ENCODE data around the gene PRKN.
"Not testable (repeated sequence)": the region's sequence is repeated elsewhere in the genome, so short reads cannot be mapped to it uniquely, and the experiment has no call there.

PRKN gene

GRCh38 chr6:161880056-161880455 lies 847.5 kb downstream of the PRKN start:
- no peak for DNase-seq
- Histone ChIP-seq H3K36me3 (ENCODE audit: control insufficient read depth, insufficient read depth, low read length) (no peaks in the 10 kb centered on the region), H3K4me1 (ENCODE audit: control insufficient read depth, insufficient read depth, low read length, poor library complexity, severe bottlenecking) (no peaks in the 10 kb centered on the region), H3K27ac (ENCODE audit: insufficient read depth, low read length, poor library complexity, severe bottlenecking) (no peak overlapping the region), H3K9me3 (ENCODE audit: control insufficient read depth, low read length) (no peaks in the 10 kb centered on the region), H3K4me3 (ENCODE audit: insufficient read depth, low read depth, low read length, poor library complexity, severe bottlenecking) (no peak overlapping the region), H3K27me3 (replicated peaks; ENCODE audit: control insufficient read depth, insufficient read depth, low read length, poor library complexity, severe bottlenecking) (no peaks in the 10 kb centered on the region)

GRCh38 chr6:161876231-161876630 lies 851.3 kb downstream of the PRKN start:
- no peaks in the 10 kb centered on the region for H3K36me3 ChIP-seq (ENCODE audit: control insufficient read depth, insufficient read depth, low read length)
- H3K9me3 ChIP-seq (ENCODE audit: control insufficient read depth, low read length): no peaks in the 10 kb centered on the region
- H3K27ac ChIP-seq (ENCODE audit: insufficient read depth, low read length, poor library complexity, severe bottlenecking): no peak overlapping the region
- no peak for DNase-seq
- H3K27me3 ChIP-seq (replicated peaks; ENCODE audit: control insufficient read depth, insufficient read depth, low read length, poor library complexity, severe bottlenecking): no peaks in the 10 kb centered on the region
- H3K4me1 ChIP-seq (ENCODE audit: control insufficient read depth, insufficient read depth, low read length, poor library complexity, severe bottlenecking): no peaks in the 10 kb centered on the region
- H3K4me3 ChIP-seq (ENCODE audit: insufficient read depth, low read depth, low read length, poor library complexity, severe bottlenecking): no peak overlapping the region

DNA sequence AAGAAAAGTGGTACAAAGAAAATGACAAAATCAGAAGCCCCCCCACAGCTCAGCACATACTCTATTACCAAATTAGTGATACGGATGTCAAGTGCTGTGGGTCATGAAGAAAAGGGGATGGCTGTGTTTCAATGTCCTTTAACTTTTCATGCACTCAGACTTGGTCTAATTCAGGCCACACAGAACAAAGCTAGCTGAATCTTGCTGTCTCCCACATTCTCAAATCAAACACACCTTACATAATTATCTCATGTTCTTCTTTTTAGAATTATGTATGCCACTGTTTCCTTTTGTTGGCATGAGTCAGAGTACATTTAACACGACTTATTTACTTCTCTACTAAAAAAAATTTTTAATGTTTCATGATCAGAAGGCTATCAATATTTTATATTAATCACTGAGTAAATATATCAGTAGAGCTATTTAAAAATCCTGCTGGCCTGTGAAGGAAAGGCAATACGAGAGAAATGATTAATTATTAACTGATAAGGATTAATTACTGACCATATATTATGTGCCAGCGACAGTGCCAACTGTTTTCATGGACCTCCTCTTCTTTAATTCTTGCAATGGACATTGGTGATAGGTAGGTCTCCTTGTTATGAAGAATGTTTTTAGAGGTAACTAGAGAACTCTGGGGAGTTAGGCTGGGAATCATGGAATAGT lies 857.2 kb downstream of the PRKN start:
- Histone ChIP-seq H3K4me3 (ENCODE audit: insufficient read depth, low read depth, low read length, poor library complexity, severe bottlenecking) (no peak overlapping the region), H3K27me3 (replicated peaks; ENCODE audit: control insufficient read depth, insufficient read depth, low read length, poor library complexity, severe bottlenecking) (no peaks in the 10 kb centered on the region), H3K27ac (ENCODE audit: insufficient read depth, low read length, poor library complexity, severe bottlenecking) (no peak overlapping the region), H3K36me3 (ENCODE audit: control insufficient read depth, insufficient read depth, low read length) (no peaks in the 10 kb centered on the region), H3K4me1 (ENCODE audit: control insufficient read depth, insufficient read depth, low read length, poor library complexity, severe bottlenecking) (no peaks in the 10 kb centered on the region), H3K9me3 (ENCODE audit: control insufficient read depth, low read length) (no peaks in the 10 kb centered on the region)
- no peak for DNase-seq

- H3K9me3 ChIP-seq (ENCODE audit: control insufficient read depth, low read length): no peaks in the 10 kb centered on the region
- DNase-seq: no peak
- no peak overlapping the region for H3K27ac ChIP-seq (ENCODE audit: insufficient read depth, low read length, poor library complexity, severe bottlenecking)
- no peaks in the 10 kb centered on the region for H3K27me3 ChIP-seq (replicated peaks; ENCODE audit: control insufficient read depth, insufficient read depth, low read length, poor library complexity, severe bottlenecking)
- no peaks in the 10 kb centered on the region for H3K4me1 ChIP-seq (ENCODE audit: control insufficient read depth, insufficient read depth, low read length, poor library complexity, severe bottlenecking)
- H3K36me3 ChIP-seq (ENCODE audit: control insufficient read depth, insufficient read depth, low read length): no peaks in the 10 kb centered on the region
- no peak overlapping the region for H3K4me3 ChIP-seq (ENCODE audit: insufficient read depth, low read depth, low read length, poor library complexity, severe bottlenecking)
Observed at GRCh38 chr6:161869491-161869890, 858.1 kb downstream of the PRKN start.

DNA sequence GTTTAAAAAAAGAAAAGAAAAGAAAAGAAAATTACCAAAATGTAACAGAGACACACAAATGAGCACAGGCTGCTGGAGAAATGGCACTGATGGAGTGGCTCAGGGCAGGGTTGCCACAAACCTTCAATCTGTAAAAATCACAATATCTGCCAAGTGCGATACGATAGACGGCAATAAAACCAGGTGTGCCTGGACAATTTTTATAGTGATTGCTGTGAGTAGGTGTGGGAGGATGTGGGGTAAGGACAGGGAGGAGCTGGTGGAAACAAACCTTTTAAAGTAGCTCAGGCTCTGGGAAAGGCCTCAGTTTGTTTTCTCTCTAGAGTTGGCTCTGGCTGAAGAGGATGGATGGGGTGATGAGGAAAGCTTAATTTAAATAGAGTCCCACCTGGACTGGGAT lies 861.0 kb downstream of the PRKN start:
- no peak overlapping the region for H3K27ac ChIP-seq (ENCODE audit: insufficient read depth, low read length, poor library complexity, severe bottlenecking)

GRCh38 chr6:161861061-161861460 lies 866.5 kb downstream of the PRKN start:
- not testable (repeated sequence) for H3K36me3 ChIP-seq (ENCODE audit: control insufficient read depth, insufficient read depth, low read length); H3K4me3 ChIP-seq (ENCODE audit: insufficient read depth, low read depth, low read length, poor library complexity, severe bottlenecking); DNase-seq; H3K4me1 ChIP-seq (ENCODE audit: control insufficient read depth, insufficient read depth, low read length, poor library complexity, severe bottlenecking); H3K27ac ChIP-seq (ENCODE audit: insufficient read depth, low read length, poor library complexity, severe bottlenecking); H3K27me3 ChIP-seq (replicated peaks; ENCODE audit: control insufficient read depth, insufficient read depth, low read length, poor library complexity, severe bottlenecking); H3K9me3 ChIP-seq (ENCODE audit: control insufficient read depth, low read length)

More for the DNA sequence above, 861.0 kb downstream of the PRKN start:
- no peaks in the 10 kb centered on the region for H3K9me3 ChIP-seq (ENCODE audit: control insufficient read depth, low read length)
- H3K4me1 ChIP-seq (ENCODE audit: control insufficient read depth, insufficient read depth, low read length, poor library complexity, severe bottlenecking): no peaks in the 10 kb centered on the region
- no peaks in the 10 kb centered on the region for H3K27me3 ChIP-seq (replicated peaks; ENCODE audit: control insufficient read depth, insufficient read depth, low read length, poor library complexity, severe bottlenecking)
- no peak for DNase-seq
- no peak overlapping the region for H3K4me3 ChIP-seq (ENCODE audit: insufficient read depth, low read depth, low read length, poor library complexity, severe bottlenecking)
- no peaks in the 10 kb centered on the region for H3K36me3 ChIP-seq (ENCODE audit: control insufficient read depth, insufficient read depth, low read length)

GRCh38 chr6:161853657-161854056 lies 873.9 kb downstream of the PRKN start:
- H3K9me3 ChIP-seq (ENCODE audit: control insufficient read depth, low read length): no peaks in the 10 kb centered on the region
- H3K27me3 ChIP-seq (replicated peaks; ENCODE audit: control insufficient read depth, insufficient read depth, low read length, poor library complexity, severe bottlenecking): no peaks in the 10 kb centered on the region
- H3K27ac ChIP-seq (ENCODE audit: insufficient read depth, low read length, poor library complexity, severe bottlenecking): no peak overlapping the region
- no peak for DNase-seq
- H3K36me3 ChIP-seq (ENCODE audit: control insufficient read depth, insufficient read depth, low read length): no peaks in the 10 kb centered on the region
- H3K4me1 ChIP-seq (ENCODE audit: control insufficient read depth, insufficient read depth, low read length, poor library complexity, severe bottlenecking): no peaks in the 10 kb centered on the region
- no peak overlapping the region for H3K4me3 ChIP-seq (ENCODE audit: insufficient read depth, low read depth, low read length, poor library complexity, severe bottlenecking)

- H3K4me1 ChIP-seq (ENCODE audit: control insufficient read depth, insufficient read depth, low read length, poor library complexity, severe bottlenecking); H3K27me3 ChIP-seq (replicated peaks; ENCODE audit: control insufficient read depth, insufficient read depth, low read length, poor library complexity, severe bottlenecking); H3K36me3 ChIP-seq (ENCODE audit: control insufficient read depth, insufficient read depth, low read length); H3K4me3 ChIP-seq (ENCODE audit: insufficient read depth, low read depth, low read length, poor library complexity, severe bottlenecking); H3K9me3 ChIP-seq (ENCODE audit: control insufficient read depth, low read length); H3K27ac ChIP-seq (ENCODE audit: insufficient read depth, low read length, poor library complexity, severe bottlenecking); DNase-seq: not testable (repeated sequence)
Observed at GRCh38 chr6:161851486-161851885, 876.1 kb downstream of the PRKN start.

- H3K36me3 ChIP-seq (ENCODE audit: control insufficient read depth, insufficient read depth, low read length): no peaks in the 10 kb centered on the region
- no peak overlapping the region for H3K4me3 ChIP-seq (ENCODE audit: insufficient read depth, low read depth, low read length, poor library complexity, severe bottlenecking)
- H3K4me1 ChIP-seq (ENCODE audit: control insufficient read depth, insufficient read depth, low read length, poor library complexity, severe bottlenecking): no peaks in the 10 kb centered on the region
Observed at GRCh38 chr6:161850562-161850961, 877.0 kb downstream of the PRKN start.

DNA sequence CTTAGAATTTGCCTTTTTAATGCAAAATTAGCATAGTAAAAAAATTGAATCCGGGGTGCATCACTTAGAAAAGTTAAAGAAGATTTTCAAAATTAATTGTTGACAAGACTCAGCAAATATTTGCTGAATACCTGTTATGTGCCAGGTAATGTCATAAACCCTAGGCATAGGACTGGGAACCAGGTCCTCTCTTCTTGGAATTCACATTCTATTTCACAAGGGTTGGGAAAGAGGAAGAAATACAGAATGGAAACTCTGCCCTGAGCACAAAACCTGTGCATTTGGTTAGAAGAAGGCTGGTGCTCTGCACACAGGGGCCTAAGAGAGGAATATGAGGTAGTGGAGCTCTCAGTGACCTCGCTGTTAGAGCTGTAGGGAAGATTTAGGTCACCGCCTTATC lies 879.9 kb downstream of the PRKN start:
- no peak overlapping the region for H3K4me3 ChIP-seq (ENCODE audit: insufficient read depth, low read depth, low read length, poor library complexity, severe bottlenecking)
- DNase-seq: no peak
- no peaks in the 10 kb centered on the region for H3K36me3 ChIP-seq (ENCODE audit: control insufficient read depth, insufficient read depth, low read length)
- no peaks in the 10 kb centered on the region for H3K27me3 ChIP-seq (replicated peaks; ENCODE audit: control insufficient read depth, insufficient read depth, low read length, poor library complexity, severe bottlenecking)
- no peaks in the 10 kb centered on the region for H3K4me1 ChIP-seq (ENCODE audit: control insufficient read depth, insufficient read depth, low read length, poor library complexity, severe bottlenecking)
- no peaks in the 10 kb centered on the region for H3K9me3 ChIP-seq (ENCODE audit: control insufficient read depth, low read length)
- H3K27ac ChIP-seq (ENCODE audit: insufficient read depth, low read length, poor library complexity, severe bottlenecking): no peak overlapping the region

More at GRCh38 chr6:161850562-161850961, 877.0 kb downstream of the PRKN start:
- Histone ChIP-seq H3K27ac (ENCODE audit: insufficient read depth, low read length, poor library complexity, severe bottlenecking) (no peak overlapping the region), H3K27me3 (replicated peaks; ENCODE audit: control insufficient read depth, insufficient read depth, low read length, poor library complexity, severe bottlenecking) (no peaks in the 10 kb centered on the region), H3K9me3 (ENCODE audit: control insufficient read depth, low read length) (no peaks in the 10 kb centered on the region)
- DNase-seq: no peak

Measured in effector memory CD4-positive, alpha-beta T cell (primary cell).